ENCODE results near the gene FBXL15.

DNA sequence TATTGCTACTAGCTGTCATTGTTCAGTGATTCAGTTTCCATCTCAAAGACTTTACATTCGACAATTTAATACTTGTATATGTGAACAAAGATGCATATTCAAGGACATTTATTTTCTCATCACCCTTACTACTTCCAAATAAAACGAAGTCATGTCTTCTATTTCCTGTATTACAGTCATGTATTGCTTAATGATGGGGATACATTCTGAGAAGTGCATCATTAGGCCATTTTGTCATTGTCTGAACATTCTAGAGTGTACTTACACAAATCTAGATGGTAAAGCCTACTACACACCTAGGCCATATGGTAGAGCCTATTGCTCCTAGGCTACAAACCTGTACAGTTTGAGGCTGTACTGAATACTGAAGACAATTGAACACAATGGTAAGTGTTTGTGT lies 24.2 kb downstream of the FBXL15 start:
- TF ChIP-seq, protein P1, sequence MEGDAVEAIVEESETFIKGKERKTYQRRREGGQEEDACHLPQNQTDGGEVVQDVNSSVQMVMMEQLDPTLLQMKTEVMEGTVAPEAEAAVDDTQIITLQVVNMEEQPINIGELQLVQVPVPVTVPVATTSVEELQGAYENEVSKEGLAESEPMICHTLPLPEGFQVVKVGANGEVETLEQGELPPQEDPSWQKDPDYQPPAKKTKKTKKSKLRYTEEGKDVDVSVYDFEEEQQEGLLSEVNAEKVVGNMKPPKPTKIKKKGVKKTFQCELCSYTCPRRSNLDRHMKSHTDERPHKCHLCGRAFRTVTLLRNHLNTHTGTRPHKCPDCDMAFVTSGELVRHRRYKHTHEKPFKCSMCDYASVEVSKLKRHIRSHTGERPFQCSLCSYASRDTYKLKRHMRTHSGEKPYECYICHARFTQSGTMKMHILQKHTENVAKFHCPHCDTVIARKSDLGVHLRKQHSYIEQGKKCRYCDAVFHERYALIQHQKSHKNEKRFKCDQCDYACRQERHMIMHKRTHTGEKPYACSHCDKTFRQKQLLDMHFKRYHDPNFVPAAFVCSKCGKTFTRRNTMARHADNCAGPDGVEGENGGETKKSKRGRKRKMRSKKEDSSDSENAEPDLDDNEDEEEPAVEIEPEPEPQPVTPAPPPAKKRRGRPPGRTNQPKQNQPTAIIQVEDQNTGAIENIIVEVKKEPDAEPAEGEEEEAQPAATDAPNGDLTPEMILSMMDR (IDR thresholded peaks at IDR 0.05), result no peak
- TF ChIP-seq FOXJ3 (CRISPR knock-in tag; IDR thresholded peaks at IDR 0.05; ENCODE audit: borderline replicate concordance) (no peak), ZNF219 (CRISPR knock-in tag; IDR thresholded peaks at IDR 0.05; ENCODE audit: borderline replicate concordance) (no peak), ZNF423 (CRISPR knock-in tag; IDR thresholded peaks at IDR 0.05) (no peak), MYBL2 (CRISPR knock-in tag; IDR thresholded peaks at IDR 0.05) (no peak), CREB1 (CRISPR knock-in tag; IDR thresholded peaks at IDR 0.05) (no peak), ESRRA (CRISPR knock-in tag; IDR thresholded peaks at IDR 0.05; ENCODE audit: borderline replicate concordance) (no peak)
- TF ChIP-seq, protein P2, sequence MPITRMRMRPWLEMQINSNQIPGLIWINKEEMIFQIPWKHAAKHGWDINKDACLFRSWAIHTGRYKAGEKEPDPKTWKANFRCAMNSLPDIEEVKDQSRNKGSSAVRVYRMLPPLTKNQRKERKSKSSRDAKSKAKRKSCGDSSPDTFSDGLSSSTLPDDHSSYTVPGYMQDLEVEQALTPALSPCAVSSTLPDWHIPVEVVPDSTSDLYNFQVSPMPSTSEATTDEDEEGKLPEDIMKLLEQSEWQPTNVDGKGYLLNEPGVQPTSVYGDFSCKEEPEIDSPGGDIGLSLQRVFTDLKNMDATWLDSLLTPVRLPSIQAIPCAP (CRISPR knock-in tag; IDR thresholded peaks at IDR 0.05), result no peak
- TF ChIP-seq, protein P3, sequence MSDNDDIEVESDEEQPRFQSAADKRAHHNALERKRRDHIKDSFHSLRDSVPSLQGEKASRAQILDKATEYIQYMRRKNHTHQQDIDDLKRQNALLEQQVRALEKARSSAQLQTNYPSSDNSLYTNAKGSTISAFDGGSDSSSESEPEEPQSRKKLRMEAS (CRISPR knock-in tag; IDR thresholded peaks at IDR 0.05), result no peak
- TF ChIP-seq, protein P4, sequence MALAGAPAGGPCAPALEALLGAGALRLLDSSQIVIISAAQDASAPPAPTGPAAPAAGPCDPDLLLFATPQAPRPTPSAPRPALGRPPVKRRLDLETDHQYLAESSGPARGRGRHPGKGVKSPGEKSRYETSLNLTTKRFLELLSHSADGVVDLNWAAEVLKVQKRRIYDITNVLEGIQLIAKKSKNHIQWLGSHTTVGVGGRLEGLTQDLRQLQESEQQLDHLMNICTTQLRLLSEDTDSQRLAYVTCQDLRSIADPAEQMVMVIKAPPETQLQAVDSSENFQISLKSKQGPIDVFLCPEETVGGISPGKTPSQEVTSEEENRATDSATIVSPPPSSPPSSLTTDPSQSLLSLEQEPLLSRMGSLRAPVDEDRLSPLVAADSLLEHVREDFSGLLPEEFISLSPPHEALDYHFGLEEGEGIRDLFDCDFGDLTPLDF (CRISPR knock-in tag; IDR thresholded peaks at IDR 0.05), result no peak

Measured in WTC11 (cell line).